PC-3 (cell line): ENCODE results near the gene USP48. TPM values are rescaled to one million over a fixed set of nuclear protein-coding genes. Genes with fewer than 3 reads are reported as not detected.

Experiments
- ATAC-seq: fragments of 200-7000 bp; cut with Tn5 transposase; 2 replicates; pipeline ENCODE4 v1.9.1; 2020; ENCODE audit warnings: mild to moderate bottlenecking, moderate library complexity
- BruUV-seq: library from RNA; stranded (reverse); fragments of 400-500 nt; replicated peaks from 2 replicates; lab custom pipeline; 2021; lab: Mats Ljungman, UMichigan
- CTCF ChIA-PET: fragments of 300-600 bp; sonication (Branson Sonifier 250); formaldehyde crosslinking; loops from one replicate; lab custom pipeline; 2022; ENCODE audit warnings: antibody characterized with exemption; lab: Charles Lee
- POLR2A ChIA-PET: fragments of 300-600 bp; sonication (Branson Sonifier 250); formaldehyde crosslinking; loops from one replicate; lab custom pipeline; 2022; ENCODE audit warnings: antibody characterized with exemption; ENCODE audit not compliant: unreplicated experiment; lab: Charles Lee
- DNase-seq: peaks from one replicate; pipeline ENCODE4 v3.0.0-alpha.2; 2015
- H2AFZ ChIP-seq: fragments of 300-600 bp; sonication (generic); 2 replicates; pipeline ENCODE4 v1.6.0; 2016; ENCODE audit warnings: antibody characterized with exemption, low read length
- H3F3A ChIP-seq: fragments of 300-600 bp; sonication (generic); one replicate; pipeline ENCODE4 v1.6.0; 2017; ENCODE audit warnings: antibody characterized with exemption, low read length, control low read depth, mild to moderate bottlenecking; ENCODE audit not compliant: unreplicated experiment
- H3K27ac ChIP-seq: fragments of 300-600 bp; sonication (generic); 2 replicates; pipeline ENCODE4 v1.5.1; 2016; ENCODE audit warnings: mild to moderate bottlenecking, low read length
- H3K27me3 ChIP-seq: fragments of 300-600 bp; sonication (generic); 2 replicates; pipeline ENCODE4 v1.6.1; 2016; ENCODE audit warnings: low read length, mixed read lengths
- H3K36me3 ChIP-seq: fragments of 300-600 bp; sonication (generic); 2 replicates; pipeline ENCODE4 v1.6.1; 2016; ENCODE audit warnings: low read depth, mixed run types, low read length, mixed read lengths
- H3K4me1 ChIP-seq: fragments of 300-600 bp; sonication (generic); 2 replicates; pipeline ENCODE4 v1.5.1; 2016; ENCODE audit warnings: low read length; ENCODE audit not compliant: insufficient read depth
- H3K4me2 ChIP-seq: fragments of 300-600 bp; sonication (generic); 2 replicates; pipeline ENCODE4 v1.6.0; 2016; ENCODE audit warnings: low read length
- H3K4me3 ChIP-seq: fragments of 300-600 bp; sonication (generic); 2 replicates; pipeline ENCODE4 v1.5.1; 2016; ENCODE audit warnings: mild to moderate bottlenecking, low read length, mixed read lengths
- H3K79me2 ChIP-seq: fragments of 300-600 bp; sonication (generic); 2 replicates; pipeline ENCODE4 v1.6.1; 2017; ENCODE audit warnings: low read length, mixed read lengths
- H3K9ac ChIP-seq: fragments of 300-600 bp; sonication (generic); 2 replicates; pipeline ENCODE4 v1.6.0; 2016; ENCODE audit warnings: mild to moderate bottlenecking, low read length
- H3K9me2 ChIP-seq: fragments of 300-600 bp; sonication (generic); replicated peaks from 2 replicates; pipeline ENCODE4 v1.6.1; 2016; ENCODE audit warnings: mixed run types, low read length, mixed read lengths
- H3K9me3 ChIP-seq: fragments of 300-600 bp; sonication (generic); 2 replicates; pipeline ENCODE4 v1.6.1; 2016; ENCODE audit warnings: low read length, mixed read lengths
- H4K20me1 ChIP-seq: fragments of 300-600 bp; sonication (generic); 2 replicates; pipeline ENCODE4 v1.6.1; 2016; ENCODE audit warnings: low read length, mixed read lengths
- CTCF ChIP-seq: fragments of 300-600 bp; sonication (generic); conservative IDR thresholded peaks from 2 replicates; pipeline ENCODE4 v1.5.1; 2017; ENCODE audit warnings: antibody characterized with exemption, low read depth, mild to moderate bottlenecking, low read length
- EZH2 ChIP-seq: fragments of 300-600 bp; sonication (generic); IDR thresholded peaks from one replicate; pipeline ENCODE4 v1.6.1; 2017; ENCODE audit warnings: antibody characterized with exemption, mild to moderate bottlenecking, low read length; ENCODE audit not compliant: unreplicated experiment
- EZH2phosphoT487 ChIP-seq: fragments of 300-600 bp; sonication (generic); IDR thresholded peaks from 2 replicates; pipeline ENCODE4 v1.6.1; 2018; ENCODE audit warnings: mild to moderate bottlenecking, antibody characterized with exemption, low read length, borderline replicate concordance
- intact Hi-C: fragments of 100-400 bp; cut with micrococcal nuclease; formaldehyde crosslinking; loops from 2 replicates; pipeline ENCODE4 v1.9.0; 2023
- total RNA-seq: library from RNA; depleted of rRNA; stranded (reverse); fragments of >200 nt; gene quantifications from 2 replicates; pipeline ENCODE4 v1.2.3, GENCODE V29; 2014

USP48 gene
- total RNA-seq, 1 experiment from 2014 or later: 33.3 TPM

GRCh38 chr1:21655748-21656147, 127.2 kb downstream of the USP48 start:
- H3K9ac ChIP-seq: no peak overlapping the region
- no peak overlapping the region for H2AFZ ChIP-seq
- no peak overlapping the region for H3K4me2 ChIP-seq
- H3K9me3 ChIP-seq: no peaks in the 10 kb centered on the region
- H4K20me1 ChIP-seq: no peaks in the 10 kb centered on the region
- no TSS peak for BruUV-seq
- H3K4me3 ChIP-seq: no peak overlapping the region
- peak; percentile 44; the same call in 1 of the 2 replicates for TF ChIP-seq CTCF
- no peak for TF ChIP-seq EZH2phosphoT487
- ATAC-seq (no peak), DNase-seq (peak; percentile 66)
- intact Hi-C loops: loop anchor here (5.0 to 10.0 kb wide), 3 partner anchors 61 to 423 kb away; partner anchors contain the start of gene ALPL
- H3K4me1 ChIP-seq: peaks cover 9% of the 10 kb centered on the region
- H3K79me2 ChIP-seq: no peaks in the 10 kb centered on the region
- H3K36me3 ChIP-seq: no peaks in the 10 kb centered on the region
- no peaks in the 10 kb centered on the region for H3K9me2 ChIP-seq
- H3K27ac ChIP-seq: no peak overlapping the region
- CTCF ChIA-PET: no interaction called here
- POLR2A ChIA-PET: no interaction called here
- 0 out of 2 replicates have a peak, but pooled peaks cover 6% of the 10 kb centered on the region for H3K27me3 ChIP-seq
- H3F3A ChIP-seq: no peaks in the 10 kb centered on the region

GRCh38 chr1:21655259-21655658, 127.7 kb downstream of the USP48 start:
- no peak overlapping the region for H3K4me2 ChIP-seq
- DNase-seq (no peak), ATAC-seq (no peak)
- no peak overlapping the region for H2AFZ ChIP-seq
- intact Hi-C loops: loop anchor here (5.0 to 10.0 kb wide), 3 partner anchors 60 to 423 kb away; partner anchors contain the start of gene ALPL
- H3K9me2 ChIP-seq: no peaks in the 10 kb centered on the region
- no TSS peak for BruUV-seq
- H3K9ac ChIP-seq: no peak overlapping the region
- H3K4me1 ChIP-seq: peaks cover 9% of the 10 kb centered on the region
- CTCF ChIA-PET: no interaction called here
- H4K20me1 ChIP-seq: no peaks in the 10 kb centered on the region
- H3K27me3 ChIP-seq: 0 out of 2 replicates have a peak, but pooled peaks cover 6% of the 10 kb centered on the region
- no peak overlapping the region for H3K27ac ChIP-seq
- TF ChIP-seq EZH2 (no peak), CTCF (no peak), EZH2phosphoT487 (no peak)
- H3F3A ChIP-seq: no peaks in the 10 kb centered on the region
- no peaks in the 10 kb centered on the region for H3K36me3 ChIP-seq
- H3K79me2 ChIP-seq: no peaks in the 10 kb centered on the region
- no peak overlapping the region for H3K4me3 ChIP-seq
- POLR2A ChIA-PET: no interaction called here
- H3K9me3 ChIP-seq: no peaks in the 10 kb centered on the region

- no peaks in the 10 kb centered on the region for H3K36me3 ChIP-seq
- H3K27ac ChIP-seq: no peak overlapping the region
- no peak overlapping the region for H3K4me3 ChIP-seq
- no peaks in the 10 kb centered on the region for H4K20me1 ChIP-seq
- H3K9me2 ChIP-seq: no peaks in the 10 kb centered on the region
- no peak overlapping the region for H3K4me2 ChIP-seq
- intact Hi-C loops: loop anchor here (10.0 kb wide), 1 partner anchor 59 kb away; no protein-coding TSS in a partner anchor
- H3K4me1 ChIP-seq: peaks cover 6% of the 10 kb centered on the region
- H3F3A ChIP-seq: no peaks in the 10 kb centered on the region
- no peak overlapping the region for H3K9ac ChIP-seq
- no peaks in the 10 kb centered on the region for H3K79me2 ChIP-seq
- H2AFZ ChIP-seq: no peak overlapping the region
- no peaks in the 10 kb centered on the region for H3K9me3 ChIP-seq
- POLR2A ChIA-PET: interaction anchor here (0.6 kb wide), 1 partner anchor 158 kb away, joined by 4 read pairs; no protein-coding TSS in a partner anchor
- TF ChIP-seq EZH2phosphoT487: no peak
- TF ChIP-seq CTCF: no peak
- TF ChIP-seq EZH2: no peak
- no TSS peak for BruUV-seq
- H3K27me3 ChIP-seq: no peaks in the 10 kb centered on the region
- CTCF ChIA-PET: no interaction called here
- DNase-seq (no peak), ATAC-seq (no peak)
Measured at GRCh38 chr1:21654209-21654608, 128.7 kb downstream of the USP48 start.
